Amygdala (tissue), 56 donors: ENCODE data around the gene CMIP.

Source experiments
- DNase-seq, 56 donors: peaks; one replicate each; lab custom pipeline; 2025; lab: John Stamatoyannopoulos, UW

Gene CMIP

GRCh38 chr16:81592353-81592866 lies 147.8 kb downstream of the CMIP start:
- no peak for DNase-seq

- DNase-seq = no peak
Measured at GRCh38 chr16:81593481-81593880, 148.9 kb downstream of the CMIP start.

DNA sequence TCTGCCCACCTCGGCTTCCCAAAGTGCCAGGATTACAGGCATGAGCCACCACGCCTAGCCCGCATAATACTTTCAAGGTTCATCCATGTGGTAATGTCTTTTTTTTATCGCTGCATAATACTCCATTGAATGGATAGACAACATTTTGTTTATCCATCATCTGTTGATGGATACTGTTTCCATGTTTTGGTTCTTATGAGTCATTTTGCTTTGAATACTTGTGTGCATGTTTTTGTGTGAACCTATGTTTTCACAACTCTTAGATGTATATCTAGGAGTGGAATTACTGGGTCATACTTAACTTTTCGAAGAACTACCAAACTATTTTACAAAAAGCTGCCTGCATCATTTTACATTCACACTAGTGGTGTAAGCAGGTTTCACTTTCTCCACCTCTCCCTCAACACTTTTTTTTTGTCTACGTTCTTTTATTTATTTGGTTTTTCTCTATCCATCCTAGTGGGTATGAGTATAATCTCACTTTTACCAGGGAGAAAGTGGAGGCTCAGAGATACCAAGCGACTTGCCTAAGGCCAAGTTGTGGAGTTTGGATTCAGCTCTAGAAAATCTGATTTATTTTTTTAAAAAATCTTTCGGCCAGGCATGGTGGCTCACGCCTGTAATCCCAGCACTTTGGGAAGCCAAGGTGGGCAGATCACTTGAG lies 151.2 kb downstream of the CMIP start:
- DNase-seq = no peak

- DNase-seq = no peak
Measured at GRCh38 chr16:81597079-81597658, 152.6 kb downstream of the CMIP start.

DNA sequence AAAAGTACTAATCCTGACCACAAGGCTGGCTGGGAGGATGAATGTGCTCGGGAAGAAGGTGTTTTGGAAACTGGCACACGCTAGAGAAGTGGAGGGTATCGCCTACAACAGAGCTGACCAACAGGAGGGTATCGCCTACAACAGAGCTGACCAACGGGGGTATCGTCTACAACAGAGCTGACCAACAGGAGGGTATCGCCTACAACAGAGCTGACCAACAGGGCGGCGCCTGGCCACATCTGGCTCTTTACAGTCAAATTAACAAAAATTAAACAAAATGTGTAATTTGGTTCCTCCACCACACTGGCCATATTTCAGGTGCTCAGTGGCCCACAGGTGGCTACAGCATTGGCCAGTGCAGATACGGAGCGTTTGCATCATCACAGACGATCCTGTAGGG lies 153.5 kb downstream of the CMIP start:
- no peak for DNase-seq

DNA sequence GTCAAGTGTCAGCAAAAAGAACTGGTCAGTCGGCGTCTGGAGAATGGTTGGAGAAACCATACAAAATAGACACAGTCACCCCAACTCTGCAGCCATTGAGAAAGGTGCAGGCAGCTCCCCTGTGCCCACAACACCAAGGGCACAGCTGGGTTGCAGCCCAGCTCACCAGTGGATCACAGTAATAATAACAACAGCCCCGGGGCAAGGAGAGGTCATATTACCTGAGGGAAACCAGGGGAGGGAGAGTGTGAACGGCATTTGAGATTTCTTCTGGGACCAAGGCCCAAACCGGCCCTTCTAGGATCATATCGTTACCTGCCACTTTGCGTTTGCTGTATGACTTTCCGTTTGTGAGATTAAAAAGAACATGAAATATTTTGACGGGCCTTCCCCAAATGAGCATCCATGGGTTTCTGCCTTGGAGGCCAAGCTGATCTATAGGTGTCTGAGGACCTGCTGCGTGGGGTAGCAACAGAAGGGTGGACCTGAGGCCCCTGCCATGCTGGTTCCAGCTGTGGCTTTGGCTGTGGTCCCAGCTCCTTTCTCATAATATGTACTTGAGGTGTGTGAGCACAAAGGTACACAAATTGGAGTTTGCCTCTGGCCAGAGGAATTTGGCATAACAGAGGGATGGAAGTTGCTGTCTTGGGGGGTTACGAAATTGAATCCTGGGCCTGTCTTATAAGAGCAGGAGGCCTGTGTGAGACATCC lies 154.6 kb downstream of the CMIP start:
- no peak for DNase-seq

- peak in 1 of 56 donors; percentile 16 for DNase-seq
Measured at GRCh38 chr16:81600275-81600674, 155.7 kb downstream of the CMIP start.

DNA sequence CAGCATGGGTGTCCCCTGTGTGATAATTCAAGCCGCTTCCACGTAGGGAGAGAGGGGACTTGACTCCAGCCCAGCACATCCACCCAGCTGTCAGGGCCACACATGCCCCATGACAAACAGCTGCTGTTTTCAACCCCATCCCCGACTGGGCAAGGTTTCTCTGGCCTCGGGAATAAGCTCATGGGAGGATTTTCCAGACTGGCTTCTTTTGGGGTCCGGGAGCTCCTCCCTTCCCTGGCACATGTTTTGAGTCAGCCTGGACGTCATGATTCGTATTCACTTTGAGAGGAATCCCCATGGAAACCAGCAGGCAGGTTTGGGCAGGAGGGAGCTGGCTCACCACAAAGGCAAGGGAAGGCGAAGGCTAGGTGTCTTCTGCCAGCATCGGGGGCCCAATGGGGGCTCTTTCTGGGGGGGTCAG lies 156.4 kb downstream of the CMIP start:
- peak in 33 of 56 donors; percentile 5 to 72 (median 33) for DNase-seq

DNA sequence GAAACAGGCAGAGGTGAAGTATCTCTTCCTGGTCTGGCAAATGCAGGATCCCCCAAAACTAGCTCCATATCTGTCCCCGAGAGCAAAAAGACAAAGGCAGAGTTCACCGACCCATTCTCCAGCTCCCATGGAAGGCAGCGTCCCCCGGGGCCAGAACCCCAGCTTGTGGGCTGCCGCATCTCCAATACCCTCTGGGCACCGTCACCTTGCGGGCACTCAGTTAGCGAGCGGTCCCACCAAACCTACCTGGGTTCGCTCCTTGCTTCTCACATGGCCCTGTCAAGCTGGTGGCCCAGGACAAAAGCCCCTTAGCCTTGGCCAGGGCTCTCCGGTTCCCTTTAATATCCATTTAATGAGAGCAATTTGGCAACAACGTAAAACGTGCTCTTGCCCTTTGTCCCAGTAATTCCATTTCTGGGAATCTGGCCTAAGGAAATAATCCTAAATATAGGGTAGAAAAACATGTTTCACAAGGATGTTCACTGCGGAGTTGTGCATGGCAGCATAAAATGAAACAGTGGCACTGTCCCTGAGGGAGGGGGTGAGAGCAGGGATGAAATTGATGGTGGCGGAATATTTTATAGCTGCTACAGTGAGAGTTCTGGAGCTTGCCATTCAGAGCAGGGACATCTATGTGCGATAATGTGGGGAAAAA lies 157.1 kb downstream of the CMIP start:
- DNase-seq = peak in 1 of 56 donors; percentile 18

GRCh38 chr16:81602256-81602776 lies 157.7 kb downstream of the CMIP start:
- no peak for DNase-seq

- no peak for DNase-seq
Measured at GRCh38 chr16:81602792-81603191, 158.2 kb downstream of the CMIP start.

GRCh38 chr16:81604960-81605383 lies 160.4 kb downstream of the CMIP start:
- DNase-seq = no peak

GRCh38 chr16:81606039-81606438 lies 161.4 kb downstream of the CMIP start:
- no peak for DNase-seq

DNA sequence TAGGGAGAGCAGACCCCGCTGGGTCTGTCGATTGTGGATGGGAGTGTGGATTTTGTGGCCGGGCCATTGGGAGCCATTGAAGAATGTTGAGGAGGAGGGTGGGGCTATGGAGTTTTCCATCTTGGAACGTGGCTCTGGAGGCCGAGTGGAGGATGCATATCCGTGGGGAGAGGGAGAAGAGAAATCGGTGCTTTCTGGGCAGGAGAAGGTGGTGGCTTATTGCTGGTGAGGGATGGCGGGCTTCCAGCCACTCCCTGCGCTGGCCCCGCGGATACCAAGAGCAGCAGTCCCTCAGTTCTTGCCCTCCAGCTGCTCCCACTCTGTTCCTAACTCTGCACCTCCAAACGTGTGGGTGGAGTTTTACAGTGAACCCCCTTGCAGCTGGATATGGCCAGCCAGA lies 162.4 kb downstream of the CMIP start:
- DNase-seq = no peak

DNA sequence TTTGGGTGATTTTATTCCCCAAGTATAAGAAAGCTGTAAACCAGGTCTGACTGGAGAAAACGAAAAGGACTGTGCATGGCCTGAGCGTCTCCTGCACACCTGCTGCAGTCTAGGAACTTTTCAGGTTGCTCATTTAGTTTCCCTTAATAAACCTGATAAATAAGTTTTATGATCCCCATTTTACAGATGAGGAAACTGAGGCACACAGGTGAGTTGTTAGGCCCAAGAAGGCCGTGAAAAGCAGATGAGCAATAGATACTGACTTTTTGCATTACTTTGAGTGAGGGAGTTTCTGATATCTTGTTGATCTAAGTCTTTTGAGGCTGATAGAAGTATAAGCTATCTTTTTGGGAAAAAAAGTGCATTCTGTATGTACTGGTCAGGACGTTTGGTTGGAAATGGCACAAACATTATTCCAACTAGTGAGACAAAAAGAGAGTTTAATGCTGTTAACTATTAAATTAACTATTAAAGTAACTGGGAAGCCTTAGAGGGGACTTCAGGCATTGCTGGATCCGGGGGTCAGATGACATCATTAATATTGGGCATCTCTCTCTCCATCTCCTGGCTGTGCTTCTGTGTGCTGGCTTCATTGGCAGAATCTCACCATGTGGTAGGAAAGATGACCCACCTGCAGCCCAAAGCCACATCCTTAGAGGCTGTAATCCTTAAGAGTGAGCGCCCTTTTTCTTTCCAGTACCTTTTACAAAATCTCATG lies 163.4 kb downstream of the CMIP start:
- DNase-seq = no peak

DNA sequence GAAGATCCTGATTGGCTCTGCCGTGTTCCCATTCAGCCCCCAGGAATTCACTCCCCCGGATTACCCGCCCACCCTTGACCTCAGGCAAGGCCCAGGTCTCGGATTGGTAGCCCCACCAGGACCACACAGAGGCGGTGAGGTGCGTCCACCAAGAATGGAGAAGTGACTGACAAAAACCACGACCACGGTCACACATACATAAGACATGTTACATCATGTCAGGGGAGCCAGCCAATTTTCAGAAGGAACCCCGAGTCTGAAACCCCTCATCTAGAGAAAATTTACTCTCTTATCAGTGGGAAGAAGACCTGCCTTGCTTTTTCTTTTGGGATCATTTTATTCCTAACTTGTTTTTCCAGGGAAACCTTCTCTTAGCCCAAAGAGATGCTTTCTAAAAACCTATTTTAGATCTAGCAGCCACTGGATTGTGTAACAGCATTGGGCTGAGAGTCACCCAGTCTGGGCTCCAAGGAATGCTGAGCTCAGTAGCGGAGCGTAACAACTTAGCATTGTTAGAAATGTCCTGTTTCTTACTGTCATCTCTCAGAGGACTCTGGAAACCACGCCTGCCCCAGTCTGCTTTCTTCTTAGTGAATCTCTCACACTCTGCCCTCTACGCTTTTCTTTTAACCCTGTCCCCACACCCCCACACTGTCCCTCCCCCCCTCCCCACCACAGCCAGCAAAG lies 164.1 kb downstream of the CMIP start:
- DNase-seq = peak in 4 of 56 donors; percentile 8 to 39 (median 12)

DNA sequence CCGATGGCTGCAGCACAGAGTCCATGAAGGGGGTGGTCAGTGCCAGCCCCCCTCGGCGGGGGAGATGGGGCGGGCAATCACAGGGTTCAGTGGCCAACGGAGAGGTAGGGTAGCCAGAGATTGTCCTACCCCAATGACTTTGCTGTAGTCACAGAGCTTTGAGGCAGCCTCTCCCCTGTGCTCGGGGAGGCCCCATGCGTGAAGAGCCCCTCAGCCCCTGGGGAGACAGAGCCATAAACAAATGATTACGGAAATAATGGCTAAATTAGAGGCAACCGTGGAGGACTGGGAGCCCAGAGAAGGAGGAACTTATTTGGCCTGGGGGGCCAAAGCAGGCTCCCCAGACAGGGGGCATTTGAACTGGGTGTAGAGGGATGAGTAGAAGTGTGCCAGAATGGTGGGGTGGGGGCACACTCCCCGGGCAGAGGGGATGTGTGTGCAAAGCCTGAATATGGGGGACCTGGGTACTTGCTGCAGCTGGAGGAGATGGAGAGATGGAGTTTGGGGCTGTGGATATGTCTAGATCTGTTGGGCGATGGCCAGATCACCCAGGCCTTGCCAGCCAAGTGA lies 164.8 kb downstream of the CMIP start:
- no peak for DNase-seq

DNA sequence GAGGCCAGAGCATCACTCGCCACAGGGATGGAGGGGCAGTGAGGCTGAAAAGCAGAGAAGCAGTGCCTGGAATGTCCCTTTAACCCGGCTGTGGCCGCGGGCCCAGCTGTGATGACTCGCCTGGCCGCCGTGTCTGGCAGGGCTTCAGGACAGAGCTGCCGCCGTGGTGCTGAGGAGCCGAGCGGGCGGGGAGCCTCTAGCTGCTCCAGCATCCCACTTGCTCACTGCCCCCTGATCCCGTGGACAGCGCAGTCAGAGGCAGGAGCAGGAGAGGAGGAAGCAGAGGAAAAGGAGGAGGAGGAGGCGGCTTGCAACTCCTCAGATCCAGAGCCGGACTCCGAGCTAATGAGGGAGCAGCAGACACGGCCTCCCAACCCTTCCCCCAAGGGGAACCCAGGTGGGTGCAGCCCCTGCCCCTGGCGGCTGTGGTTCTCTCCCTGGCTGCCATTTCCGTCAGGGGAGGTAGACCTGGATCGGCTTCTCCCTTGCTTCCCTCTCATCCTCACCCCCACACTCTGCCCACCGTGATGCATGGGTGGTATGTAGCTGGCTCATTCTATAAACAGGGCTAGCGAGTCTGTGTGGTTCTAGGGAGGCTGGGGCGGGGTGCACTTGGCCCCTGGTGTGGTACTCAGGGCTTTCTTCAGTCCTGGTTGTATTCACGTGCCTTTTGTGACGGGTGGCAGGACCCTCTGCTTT lies 165.7 kb downstream of the CMIP start:
- DNase-seq = peak in 49 of 56 donors; percentile 17 to 83 (median 56)

DNA sequence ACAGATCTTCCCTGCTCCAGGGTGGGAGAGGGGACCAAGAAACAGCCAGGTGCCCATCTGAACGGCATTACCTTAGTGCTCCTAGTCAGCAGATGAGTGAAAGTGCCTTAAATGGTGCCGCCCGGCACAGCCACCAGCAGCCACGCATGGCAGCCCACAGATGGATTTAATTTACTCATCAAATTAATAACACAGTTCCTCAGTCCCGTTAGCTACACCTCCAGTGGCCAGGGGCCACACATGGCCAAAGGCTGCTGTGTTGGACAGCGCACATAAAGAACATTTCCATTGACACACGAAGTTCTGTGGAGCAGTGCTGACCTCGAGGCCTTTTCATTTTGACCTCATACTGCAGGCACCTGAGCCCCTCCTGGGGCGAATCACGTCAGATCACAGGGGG lies 166.3 kb downstream of the CMIP start:
- no peak for DNase-seq
